Kidney (tissue), 14 donors: Measurements from ENCODE around the gene CX3CL1. TPM values are rescaled to one million over a fixed set of nuclear protein-coding genes. Genes with fewer than 3 reads are reported as not detected.

ENCODE experiments used
- DNase-seq, 5 donors: peaks; one replicate each; pipeline ENCODE4 v3.0.0-alpha.2; 2013 to 2020
- FAIRE-seq: peaks from 2 replicates; lab custom pipeline; 2012; peaks lifted over from hg19 to GRCh38; lab: Jason Lieb, UNC
- H3K27ac ChIP-seq, 2 donors: one replicate each; pipeline ENCODE4 v1.7.0; 2013; ENCODE audit warnings: low read depth in 2 of 2, low read length in 2 of 2, inconsistent platforms in 1 of 2
- H3K27me3 ChIP-seq: one replicate; pipeline ENCODE4 v1.7.1; 2013; ENCODE audit warnings: low read length, inconsistent platforms; ENCODE audit not compliant: control insufficient read depth, insufficient read depth
- H3K36me3 ChIP-seq, 3 donors: one replicate each; pipeline versions ENCODE4 v1.7.0 to v1.7.1; 2013; ENCODE audit warnings: low read length in 3 of 3, control low read depth in 1 of 3, inconsistent platforms in 1 of 3; ENCODE audit not compliant: insufficient read depth in 3 of 3, control insufficient read depth in 2 of 3
- H3K4me1 ChIP-seq, 3 donors: one replicate each; pipeline versions ENCODE4 v1.7.0 to v1.7.1; 2013; ENCODE audit warnings: low read length in 3 of 3, inconsistent platforms in 1 of 3, low read depth in 1 of 3; ENCODE audit not compliant: control insufficient read depth in 2 of 3, insufficient read depth in 2 of 3
- H3K4me3 ChIP-seq, 3 donors: one replicate each; pipeline versions ENCODE4 v1.7.0 to v1.8.1; 2013; ENCODE audit warnings: low read length in 3 of 3, control low read depth in 1 of 3, inconsistent platforms in 1 of 3
- H3K9ac ChIP-seq, 3 donors: one replicate each; pipeline versions ENCODE4 v1.7.0 to v1.7.1; 2013; ENCODE audit warnings: low read length in 3 of 3, control low read depth in 1 of 3, inconsistent platforms in 1 of 3
- H3K9me3 ChIP-seq, 3 donors: one replicate each; pipeline versions ENCODE4 v1.7.0 to v1.7.1; 2013; ENCODE audit warnings: low read length in 3 of 3, control low read depth in 1 of 3, inconsistent platforms in 1 of 3; ENCODE audit not compliant: control insufficient read depth in 2 of 3, insufficient read depth in 1 of 3
- CTCF ChIP-seq: IDR thresholded peaks from 3 replicates; pipeline ENCODE4 v1.5.1; 2012; ENCODE audit warnings: mild to moderate bottlenecking, moderate library complexity, borderline replicate concordance; ENCODE audit not compliant: insufficient read depth; ENCODE audit errors: extremely low read depth
- intact Hi-C: fragments of 100-400 bp; cut with DNase I; formaldehyde crosslinking; loops from one replicate; pipeline ENCODE4 v1.11.1; 2022
- polyA plus RNA-seq: library from polyadenylated mRNA; stranded (reverse); fragments of 350-450 nt; fragmentation: Illumina TruSeq; extraction: RNeasy Lipid Tissue Mini Kit (QIAGEN cat#74804); gene quantifications from one replicate; pipeline ENCODE4 v1.2.3, GENCODE V29; 2014; ENCODE audit warnings: low read depth, low replicate concordance; ENCODE audit not compliant: insufficient read depth
- total RNA-seq: library from RNA; stranded (reverse); fragmentation: NEBNext Ultra II Directional; extraction: Animal tissue kit (Norgen Biotek cat#: 25700); gene quantifications from one replicate; pipeline ENCODE4 v1.2.1, GENCODE V29; 2021
- donor health status: control.
- donor health status: control.
- donor health status: control.
- donor health status: control.
- donor health status: control.
- donor health status: DM: yes; HTN: yes; CAD: no.
- donor health status: Normal renal cell carcinoma (clear cell type).

Gene CX3CL1
- total and polyA plus RNA-seq, 2 donors from 2014 or later: 39.1 to 46.4 TPM

GRCh38 chr16:57361404-57361803, 10.9 kb upstream of the CX3CL1 start:
- H3K9me3 ChIP-seq: no peaks in the 10 kb centered on the region
- no peak overlapping the region for H3K4me3 ChIP-seq
- H3K4me1 ChIP-seq: peaks cover 0 to 5% (median 4%) of the 10 kb centered on the region in 3 donors
- H3K27ac ChIP-seq: no peak overlapping the region
- no peaks in the 10 kb centered on the region for H3K36me3 ChIP-seq
- no peak for FAIRE-seq
- intact Hi-C loops: no loop called here
- DNase-seq: peak in 1 of 5 donors; percentile 37
- peak overlapping the region in 2 of 3 donors; percentile 1 to 41 for H3K9ac ChIP-seq
- H3K27me3 ChIP-seq: no peaks in the 10 kb centered on the region
- TF ChIP-seq CTCF: no peak

GRCh38 chr16:57364143-57364542, 8.1 kb upstream of the CX3CL1 start:
- TF ChIP-seq CTCF: no peak
- Histone ChIP-seq H3K4me1 (peaks cover 0 to 10% (median 9%) of the 10 kb centered on the region in 3 donors), H3K27ac (no peak overlapping the region), H3K9ac (no peak overlapping the region), H3K27me3 (no peaks in the 10 kb centered on the region), H3K9me3 (no peaks in the 10 kb centered on the region), H3K4me3 (no peak overlapping the region), H3K36me3 (no peaks in the 10 kb centered on the region)
- intact Hi-C loops: no loop called here
- DNase-seq (no peak), FAIRE-seq (no peak)

DNA sequence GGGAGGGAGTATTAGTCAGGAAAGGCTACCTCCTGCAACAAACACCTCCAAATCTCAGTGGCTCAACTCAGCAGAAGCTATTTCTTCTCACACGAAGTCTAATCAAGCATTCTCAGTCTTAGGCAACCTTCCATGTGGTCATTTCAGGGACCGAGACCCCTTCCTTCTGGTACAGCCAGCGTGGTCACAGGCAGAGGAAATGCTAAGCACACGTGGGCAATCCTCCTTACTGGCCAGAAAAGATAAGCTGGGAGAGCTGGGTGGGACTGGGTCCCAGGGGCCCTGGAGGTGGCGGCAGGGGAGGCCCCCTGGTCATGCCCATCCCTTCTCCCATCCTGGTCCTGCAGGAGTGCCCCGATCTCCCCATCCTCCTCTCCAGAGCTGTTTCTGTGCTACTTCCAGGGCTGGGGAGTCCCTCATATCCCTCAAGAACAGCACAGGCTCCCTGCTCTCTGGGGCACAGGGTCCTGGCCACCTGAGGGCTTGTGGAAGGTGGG, 5.7 kb upstream of the CX3CL1 start:
- Histone ChIP-seq H3K4me3 (no peak overlapping the region), H3K9me3 (no peaks in the 10 kb centered on the region), H3K4me1 (peaks cover 0 to 10% (median 5%) of the 10 kb centered on the region in 3 donors), H3K27me3 (no peaks in the 10 kb centered on the region), H3K9ac (no peak overlapping the region), H3K27ac (peak overlapping the region; percentile 33 to 48), H3K36me3 (no peaks in the 10 kb centered on the region)
- intact Hi-C loops: no loop called here
- DNase-seq: no peak
- no peak for FAIRE-seq
- TF ChIP-seq CTCF: no peak
